Karpas-422 (cell line): Measurements from ENCODE around the gene FAIM. TPM values are rescaled to one million over a fixed set of nuclear protein-coding genes. Genes with fewer than 3 reads are reported as not detected.
"Not testable (repeated sequence)": the region's sequence is repeated elsewhere in the genome, so short reads cannot be mapped to it uniquely, and the experiment has no call there.

Experiments
- DNase-seq: peaks from one replicate; pipeline ENCODE4 v3.0.0-alpha.2; 2015
- H2AFZ ChIP-seq: fragments of 200-600 bp; sonication (generic); 2 replicates; pipeline ENCODE4 v1.6.1; 2014; ENCODE audit warnings: antibody characterized with exemption, low read length, mixed read lengths
- H3K27ac ChIP-seq: fragments of 200-600 bp; sonication (generic); 2 replicates; pipeline ENCODE4 v1.5.1; 2014; ENCODE audit warnings: mild to moderate bottlenecking, low read length, moderate library complexity
- H3K27me3 ChIP-seq: fragments of 200-600 bp; sonication (generic); 2 replicates; pipeline ENCODE4 v1.6.1; 2014; ENCODE audit warnings: low read length, mixed read lengths
- H3K36me3 ChIP-seq: fragments of 200-600 bp; sonication (generic); 2 replicates; pipeline ENCODE4 v1.6.1; 2014; ENCODE audit warnings: low read length, mixed read lengths; ENCODE audit not compliant: insufficient read depth
- H3K4me1 ChIP-seq: fragments of 200-600 bp; sonication (generic); 2 replicates; pipeline ENCODE4 v1.6.1; 2014; ENCODE audit warnings: mild to moderate bottlenecking, low read length, mixed read lengths
- H3K4me2 ChIP-seq: fragments of 200-600 bp; sonication (generic); 2 replicates; pipeline ENCODE4 v1.6.1; 2014; ENCODE audit warnings: low read length, low read depth, mild to moderate bottlenecking; ENCODE audit not compliant: poor library complexity, severe bottlenecking
- H3K4me3 ChIP-seq: fragments of 200-600 bp; sonication (generic); 2 replicates; pipeline ENCODE4 v1.5.1; 2014; ENCODE audit warnings: mild to moderate bottlenecking, antibody characterized with exemption, low read length, mixed read lengths
- H3K79me2 ChIP-seq: fragments of 200-600 bp; sonication (generic); 2 replicates; pipeline ENCODE4 v1.6.1; 2014; ENCODE audit warnings: mild to moderate bottlenecking, low read length, mixed read lengths
- H3K9ac ChIP-seq: fragments of 200-600 bp; sonication (generic); 2 replicates; pipeline ENCODE4 v1.6.0; 2014; ENCODE audit warnings: low read length
- H3K9me2 ChIP-seq: fragments of 200-600 bp; sonication (generic), shearing (Covaris generic); replicated peaks from 2 replicates; pipeline ENCODE4 v1.6.0; 2014; ENCODE audit warnings: mild to moderate bottlenecking, low read length, moderate library complexity; ENCODE audit not compliant: insufficient read depth
- H3K9me3 ChIP-seq: fragments of 300-700, 200-600 bp; sonication (generic); 2 replicates; pipeline ENCODE4 v1.6.1; 2014; ENCODE audit warnings: low read length, mixed read lengths
- H4K20me1 ChIP-seq: fragments of 200-600 bp; sonication (generic); 2 replicates; pipeline ENCODE4 v1.6.1; 2014; ENCODE audit warnings: mild to moderate bottlenecking, antibody characterized with exemption, low read length, low read depth; ENCODE audit not compliant: insufficient read depth
- total RNA-seq: library from RNA; depleted of rRNA; stranded (reverse); fragments of >200 nt; shearing (Covaris generic); gene quantifications from 2 replicates; pipeline ENCODE4 v1.2.3, GENCODE V29; 2014; ENCODE audit warnings: low replicate concordance; rRNA removed

The FAIM gene
- total RNA-seq, 1 experiment from 2014 or later = 39.2 TPM

GRCh38 chr3:138675393-138675792 lies 66.8 kb downstream of the FAIM start:
- Histone ChIP-seq H3K4me3 (no peak overlapping the region), H3K27me3 (no peaks in the 10 kb centered on the region), H3K4me1 (peaks cover 36% of the 10 kb centered on the region), H2AFZ (no peak overlapping the region), H3K9me2 (no peaks in the 10 kb centered on the region), H3K9ac (no peak overlapping the region), H3K4me2 (no peak overlapping the region), H3K9me3 (no peaks in the 10 kb centered on the region), H4K20me1 (no peaks in the 10 kb centered on the region), H3K36me3 (0 out of 2 replicates have a peak, but pooled peaks cover 8% of the 10 kb centered on the region), H3K79me2 (0 out of 2 replicates have a peak, but pooled peaks cover 9% of the 10 kb centered on the region), H3K27ac (no peak overlapping the region)
- DNase-seq = no peak

GRCh38 chr3:138678086-138678485 lies 69.5 kb downstream of the FAIM start:
- peak; percentile 69 for DNase-seq
- 0 out of 2 replicates have a peak, but pooled peaks cover 5% of the 10 kb centered on the region for H3K79me2 ChIP-seq
- H3K9me2 ChIP-seq = no peaks in the 10 kb centered on the region
- H3K4me3 ChIP-seq = no peak overlapping the region
- H3K9ac ChIP-seq = no peak overlapping the region
- H3K27me3 ChIP-seq = no peaks in the 10 kb centered on the region
- H3K36me3 ChIP-seq = 0 out of 2 replicates have a peak, but pooled peaks cover 8% of the 10 kb centered on the region
- no peaks in the 10 kb centered on the region for H3K9me3 ChIP-seq
- peak overlapping the region; percentile 39; the same call in 1 of the 2 replicates for H3K27ac ChIP-seq
- peaks cover 37% of the 10 kb centered on the region for H3K4me1 ChIP-seq
- no peak overlapping the region for H2AFZ ChIP-seq
- no peak overlapping the region for H3K4me2 ChIP-seq
- H4K20me1 ChIP-seq = no peaks in the 10 kb centered on the region

- no peaks in the 10 kb centered on the region for H3K9me3 ChIP-seq
- DNase-seq = no peak
- no peak overlapping the region for H3K4me2 ChIP-seq
- 0 out of 2 replicates have a peak, but pooled peaks cover 8% of the 10 kb centered on the region for H3K36me3 ChIP-seq
- no peaks in the 10 kb centered on the region for H4K20me1 ChIP-seq
- H3K9ac ChIP-seq = no peak overlapping the region
- 0 out of 2 replicates have a peak, but pooled peaks cover 4% of the 10 kb centered on the region for H3K79me2 ChIP-seq
- H3K9me2 ChIP-seq = no peaks in the 10 kb centered on the region
- H3K4me1 ChIP-seq = peaks cover 34% of the 10 kb centered on the region
- peak overlapping the region; percentile 39; the same call in 1 of the 2 replicates for H3K27ac ChIP-seq
- H3K4me3 ChIP-seq = no peak overlapping the region
- no peaks in the 10 kb centered on the region for H3K27me3 ChIP-seq
- H2AFZ ChIP-seq = no peak overlapping the region
Measured at GRCh38 chr3:138678874-138679392, 70.4 kb downstream of the FAIM start.

GRCh38 chr3:138680974-138681373 lies 72.4 kb downstream of the FAIM start:
- Histone ChIP-seq H3K4me1 (peaks cover 34% of the 10 kb centered on the region), H3K27ac (peak overlapping the region; percentile 76)
- H2AFZ ChIP-seq, H3K36me3 ChIP-seq, DNase-seq, H3K9me3 ChIP-seq, H3K9ac ChIP-seq, H3K79me2 ChIP-seq, H3K4me2 ChIP-seq, H3K9me2 ChIP-seq, H4K20me1 ChIP-seq, H3K4me3 ChIP-seq, H3K27me3 ChIP-seq: not testable (repeated sequence)

- Histone ChIP-seq H3K27me3 (no peaks in the 10 kb centered on the region), H2AFZ (no peak overlapping the region), H3K4me1 (peaks cover 37% of the 10 kb centered on the region), H3K79me2 (no peaks in the 10 kb centered on the region), H3K4me3 (no peak overlapping the region), H3K9ac (no peak overlapping the region), H3K4me2 (no peak overlapping the region), H3K9me3 (no peaks in the 10 kb centered on the region), H4K20me1 (no peaks in the 10 kb centered on the region), H3K36me3 (0 out of 2 replicates have a peak, but pooled peaks cover 5% of the 10 kb centered on the region), H3K9me2 (no peaks in the 10 kb centered on the region), H3K27ac (peak overlapping the region; percentile 76)
- no peak for DNase-seq
Measured at GRCh38 chr3:138681463-138682220, 73.1 kb downstream of the FAIM start.

GRCh38 chr3:138682648-138683047 lies 74.1 kb downstream of the FAIM start:
- Histone ChIP-seq H3K27me3 (no peaks in the 10 kb centered on the region), H3K4me3 (no peak overlapping the region), H3K79me2 (no peaks in the 10 kb centered on the region), H3K27ac (0 out of 2 replicates have a peak overlapping the region, but pooled peaks have one; percentile 76), H3K4me1 (peaks cover 47% of the 10 kb centered on the region), H3K9ac (no peak overlapping the region), H3K9me3 (no peaks in the 10 kb centered on the region), H4K20me1 (no peaks in the 10 kb centered on the region), H3K36me3 (no peaks in the 10 kb centered on the region), H3K4me2 (no peak overlapping the region), H2AFZ (no peak overlapping the region), H3K9me2 (no peaks in the 10 kb centered on the region)
- no peak for DNase-seq

Other genes with a start within 250 kb of the FAIM start
- gene ESYT3, start 174.2 kb upstream of the FAIM start, total RNA-seq = not detected in 2 replicates
- gene CEP70, start 14.5 kb upstream of the FAIM start, total RNA-seq = 16.6 and 43.9 TPM in 2 replicates
- 13.0 and 35.3 TPM in 2 replicates for gene PIK3CB, start 226.2 kb downstream of the FAIM start, total RNA-seq